Right lobe of liver (tissue), 6 donors: ENCODE measurements around the gene WDR35. TPM values are rescaled to one million over a fixed set of nuclear protein-coding genes. Genes with fewer than 3 reads are reported as not detected.

Source experiments
- ATAC-seq, 4 donors: fragments of 200-7000 bp; cut with Tn5 transposase; one replicate each; pipeline ENCODE4 v1.9.1; 2020; ENCODE audit warnings: mild to moderate bottlenecking in 4 of 4, moderate library complexity in 4 of 4
- DNase-seq, 3 donors: peaks; one replicate each; pipeline ENCODE4 v3.0.0-alpha.2; 2020
- H3K27ac ChIP-seq, 3 donors: fragments of 200-600 bp; one replicate each; pipeline ENCODE4 v1.8.0; 2022
- H3K27me3 ChIP-seq, 2 donors: fragments of 200-600 bp; one replicate each; pipeline ENCODE4 v1.8.0; 2022
- H3K36me3 ChIP-seq, 4 donors: fragments of 200-600 bp; sonication (generic) in 1 of 4; one replicate each; pipeline versions ENCODE4 v1.5.1 to v1.8.0; 2017 to 2022; ENCODE audit warnings: control low read depth in 1 of 4
- H3K4me1 ChIP-seq, 4 donors: fragments of 200-600 bp; sonication (generic) in 1 of 4; one replicate each; pipeline versions ENCODE4 v1.5.1 to v1.8.0; 2017 to 2022; ENCODE audit warnings: control low read depth in 1 of 4
- H3K4me3 ChIP-seq, 3 donors: fragments of 200-600 bp; one replicate each; pipeline ENCODE4 v1.8.0; 2022
- H3K9me3 ChIP-seq, 4 donors: fragments of 200-600 bp; sonication (generic) in 1 of 4; one replicate each; pipeline versions ENCODE4 v1.5.1 to v1.8.0; 2017 to 2022; ENCODE audit warnings: control low read depth in 1 of 4
- CTCF ChIP-seq, 4 donors: fragments of 200-600 bp in 3 of 4; fragments of 450-650 bp in 1 of 4; IDR thresholded peaks; one replicate each; pipeline versions ENCODE4 v1.5.1 to v1.8.0; 2016 to 2022; ENCODE audit warnings: antibody characterized with exemption in 4 of 4, mild to moderate bottlenecking in 2 of 4
- POLR2A ChIP-seq: fragments of 450-650 bp; IDR thresholded peaks from one replicate; pipeline ENCODE4 v1.6.1; 2017; ENCODE audit warnings: antibody characterized with exemption, mild to moderate bottlenecking
- WGBS: methylation state at CpG from one replicate; pipeline ENCODE4 v1.1.6; 2018; ENCODE audit warnings: low coverage, low lambda C conversion rate; ENCODE audit not compliant: insufficient coverage; ENCODE audit errors: missing lambda C conversion rate; 5-methylcytosine and 5-hydroxymethylcytosine counted together
- intact Hi-C, 2 donors: fragments of 100-400 bp; cut with DNase I; formaldehyde crosslinking; loops; one replicate each; pipeline versions ENCODE4 v1.11.2 to v1.14.1; 2022
- total RNA-seq, 6 experiments: library from RNA; depleted of rRNA in 2 of 6; stranded (reverse); fragments of >200 nt in 2 of 6; fragmentation: NEBNext Ultra II Directional in 3 of 6; extraction: Animal tissue kit (Norgen Biotek cat#: 25700) in 3 of 6; gene quantifications; one replicate each; pipeline versions ENCODE4 v1.1.0 to v1.2.4, GENCODE V29; 2016 to 2023
- donor health status: DM: no; HTN: yes; CAD: no.
- donor health status: DM: no; HTN: no; CAD: no.
- donor health status: DM: no; HTN: no; CAD: no.
- donor health status: DM: no; HTN: yes; CAD: no.
- donor health status: DM: no; HTN: yes; CAD: no.

Gene WDR35
- total RNA-seq, 6 experiments from 2014 or later: 1.2 to 3.3 (median 2.5) TPM

DNA sequence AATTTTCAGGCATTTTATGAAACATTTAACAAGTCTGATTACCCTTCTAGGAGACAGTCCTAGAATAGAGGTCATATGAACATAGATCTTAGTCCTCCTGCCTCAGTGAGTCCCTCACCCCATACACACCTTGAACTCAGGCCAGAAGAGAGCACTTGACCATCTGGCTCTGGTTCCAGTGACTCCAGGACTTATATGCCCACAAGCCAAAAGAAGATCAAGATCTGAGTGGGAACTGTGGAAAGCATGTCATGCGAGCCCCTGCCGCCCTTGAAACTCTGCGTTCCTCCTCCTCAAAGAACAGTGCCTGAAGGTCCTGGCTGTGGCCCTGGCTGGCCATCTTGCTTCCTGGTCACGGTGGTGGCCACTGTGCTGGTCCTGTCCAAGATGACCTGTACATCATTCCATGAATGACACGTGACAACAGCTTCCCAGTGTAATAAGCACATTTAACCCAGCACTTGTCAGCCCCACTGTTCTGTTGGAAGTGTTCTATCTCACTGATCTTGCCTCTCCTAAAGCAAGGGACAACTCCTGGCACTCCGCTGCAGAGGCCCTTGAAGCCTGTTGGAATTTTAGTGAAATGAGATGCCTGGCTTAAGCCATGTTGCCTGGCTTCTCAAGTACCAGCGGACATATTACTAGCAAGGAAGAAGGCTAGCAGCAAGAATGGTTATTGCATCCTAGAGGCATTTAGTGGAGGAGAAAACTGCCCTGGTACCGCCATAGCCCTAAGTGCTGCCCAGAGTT is 105.8 kb downstream of the WDR35 start:
- ATAC-seq (no peak), DNase-seq (no peak)
- H3K27ac ChIP-seq: no peak overlapping the region
- H3K4me3 ChIP-seq: no peak overlapping the region
- H3K27me3 ChIP-seq: no peaks in the 10 kb centered on the region
- no peaks in the 10 kb centered on the region for H3K4me1 ChIP-seq
- no peaks in the 10 kb centered on the region for H3K9me3 ChIP-seq
- TF ChIP-seq CTCF (IDR thresholded peaks at IDR 0.05): no peak
- no peak for TF ChIP-seq POLR2A
- 100% methylated on average over 2 of the region's 8 CpGs for WGBS
- intact Hi-C loops: no loop called here
- no peaks in the 10 kb centered on the region for H3K36me3 ChIP-seq

DNA sequence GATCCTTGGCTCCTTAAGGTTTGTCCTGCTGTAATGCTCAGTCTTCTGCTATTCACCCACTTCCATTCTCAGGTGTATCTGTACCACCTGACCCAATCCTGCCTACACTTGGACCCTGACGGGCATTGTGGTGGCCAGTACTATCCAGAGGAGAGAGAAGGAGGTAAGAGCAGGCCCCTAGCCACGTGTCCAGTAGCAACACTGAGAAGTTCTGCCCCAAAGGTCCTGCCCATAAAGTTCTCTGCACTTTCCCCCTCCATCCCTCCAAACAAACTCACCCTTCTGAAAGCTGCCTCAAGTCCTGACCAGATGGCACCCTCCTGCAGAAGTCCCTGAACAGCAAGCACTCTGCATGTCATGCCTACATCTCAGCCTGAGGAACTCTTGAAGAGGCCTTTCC is 106.4 kb downstream of the WDR35 start:
- DNase-seq (no peak), ATAC-seq (no peak)
- TF ChIP-seq CTCF (IDR thresholded peaks at IDR 0.05) (no peak), POLR2A (no peak)
- H3K4me1 ChIP-seq: no peaks in the 10 kb centered on the region
- no peak overlapping the region for H3K27ac ChIP-seq
- no peak overlapping the region for H3K4me3 ChIP-seq
- H3K27me3 ChIP-seq: no peaks in the 10 kb centered on the region
- WGBS: no CpG with 5 or more reads among the region's 2 CpGs
- no peaks in the 10 kb centered on the region for H3K9me3 ChIP-seq
- no peaks in the 10 kb centered on the region for H3K36me3 ChIP-seq
- intact Hi-C loops: no loop called here

DNA sequence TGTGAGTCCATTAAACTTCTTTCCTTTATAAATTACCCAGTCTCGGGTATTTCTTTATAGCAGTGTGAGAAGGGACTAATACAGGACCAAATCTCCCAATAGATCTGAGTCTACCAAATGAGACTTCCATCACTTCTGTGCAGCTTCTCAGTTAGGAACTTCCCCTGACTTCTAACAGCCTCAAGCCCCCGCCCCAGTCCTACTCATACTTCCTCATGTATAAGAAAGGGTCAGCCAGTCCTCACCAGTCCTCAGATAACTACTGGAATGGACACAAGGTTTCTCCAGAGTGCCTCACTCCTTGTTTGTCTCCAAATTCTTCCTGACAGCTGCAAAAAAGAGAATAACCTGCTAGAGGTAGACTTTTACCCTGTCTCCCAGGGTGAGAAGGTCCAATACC is 107.6 kb downstream of the WDR35 start:
- intact Hi-C loops: no loop called here
- DNase-seq: no peak

GRCh38 chr2:19881908-19882265 is 108.0 kb downstream of the WDR35 start:
- DNase-seq (no peak), ATAC-seq (no peak)
- intact Hi-C loops: no loop called here
- TF ChIP-seq CTCF (IDR thresholded peaks at IDR 0.05): no peak
- TF ChIP-seq POLR2A: no peak
- H3K4me3 ChIP-seq: no peak overlapping the region
- no peaks in the 10 kb centered on the region for H3K27me3 ChIP-seq
- no peak overlapping the region for H3K27ac ChIP-seq
- no peaks in the 10 kb centered on the region for H3K9me3 ChIP-seq
- no peaks in the 10 kb centered on the region for H3K4me1 ChIP-seq
- no peaks in the 10 kb centered on the region for H3K36me3 ChIP-seq
- 60% methylated on average over 1 of the region's 2 CpGs for WGBS

More for the DNA sequence above, 107.6 kb downstream of the WDR35 start:
- no peak overlapping the region for H3K27ac ChIP-seq
- TF ChIP-seq POLR2A (no peak), CTCF (IDR thresholded peaks at IDR 0.05) (no peak)
- H3K27me3 ChIP-seq: no peaks in the 10 kb centered on the region
- no peaks in the 10 kb centered on the region for H3K36me3 ChIP-seq
- WGBS: 81% methylated on average over 2 of the region's 2 CpGs
- ATAC-seq: no peak
- no peak overlapping the region for H3K4me3 ChIP-seq
- no peaks in the 10 kb centered on the region for H3K9me3 ChIP-seq
- no peaks in the 10 kb centered on the region for H3K4me1 ChIP-seq
